HG03280 (cell line): Measurements from ENCODE around the gene RHBG.

ENCODE experiments used
- ATAC-seq: cut with Tn5 transposase; IDR thresholded peaks from one replicate; pipeline ENCODE4 v1.9.1; 2021; ENCODE audit warnings: mild to moderate bottlenecking, moderate library complexity; ENCODE audit not compliant: unreplicated experiment

The RHBG gene

DNA sequence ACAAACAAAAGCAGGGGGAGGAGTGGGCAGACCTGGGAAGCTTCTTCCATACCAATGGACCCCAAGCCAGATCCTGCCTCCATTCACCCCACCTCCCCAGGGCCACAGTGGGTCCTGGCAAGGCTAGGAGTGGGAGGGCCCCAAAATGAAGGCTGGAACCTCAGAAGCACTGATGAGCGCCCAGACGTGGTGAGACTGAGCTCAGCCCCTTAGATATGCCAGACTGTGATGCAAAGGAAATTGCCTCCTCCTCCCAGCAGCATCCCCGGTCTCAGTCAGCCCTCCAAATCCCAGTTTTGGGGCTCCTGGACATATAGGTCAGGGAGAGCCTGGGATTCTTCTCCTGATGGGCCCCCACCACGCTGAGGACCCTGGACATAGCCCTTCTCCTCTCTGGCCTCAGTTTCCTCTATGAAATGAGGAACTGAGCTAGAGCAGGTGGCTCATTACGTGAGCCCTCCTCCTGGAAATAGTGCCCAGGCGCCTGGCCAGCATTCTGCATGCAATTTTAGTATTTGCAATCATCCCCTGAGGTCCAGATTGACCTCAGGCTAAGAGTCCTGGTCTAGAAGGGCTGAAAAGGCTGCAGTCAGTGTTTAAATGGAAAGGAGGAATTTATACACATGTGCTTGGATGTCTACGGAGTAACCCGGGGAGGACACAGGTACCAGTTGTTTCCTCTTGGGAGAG, 33.5 kb downstream of the RHBG start:
- ATAC-seq: no peak

- no peak for ATAC-seq
Observed at GRCh38 chr1:156405670-156406069, 36.7 kb downstream of the RHBG start.

DNA sequence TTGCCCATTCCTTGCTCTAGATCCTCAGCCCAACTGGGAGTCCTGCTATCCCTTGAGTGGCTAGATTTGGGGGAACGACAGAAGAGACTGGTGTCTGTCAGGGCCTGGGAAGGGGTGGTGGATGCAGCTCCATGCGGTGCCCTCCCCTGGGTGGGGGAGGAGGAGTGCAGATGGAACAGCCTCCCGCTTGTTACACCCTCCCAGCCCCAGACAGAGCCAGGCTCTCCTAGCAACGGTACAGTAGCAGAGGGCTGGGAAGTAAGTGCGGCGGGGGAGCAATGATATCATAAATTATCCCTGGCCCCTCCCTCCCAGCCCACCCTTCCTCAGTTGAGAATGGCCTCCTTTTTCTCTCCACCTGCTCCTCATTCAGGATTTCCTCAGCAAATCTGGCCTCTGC, 37.2 kb downstream of the RHBG start:
- no peak for ATAC-seq

GRCh38 chr1:156407344-156407743, 38.3 kb downstream of the RHBG start:
- ATAC-seq: no peak

DNA sequence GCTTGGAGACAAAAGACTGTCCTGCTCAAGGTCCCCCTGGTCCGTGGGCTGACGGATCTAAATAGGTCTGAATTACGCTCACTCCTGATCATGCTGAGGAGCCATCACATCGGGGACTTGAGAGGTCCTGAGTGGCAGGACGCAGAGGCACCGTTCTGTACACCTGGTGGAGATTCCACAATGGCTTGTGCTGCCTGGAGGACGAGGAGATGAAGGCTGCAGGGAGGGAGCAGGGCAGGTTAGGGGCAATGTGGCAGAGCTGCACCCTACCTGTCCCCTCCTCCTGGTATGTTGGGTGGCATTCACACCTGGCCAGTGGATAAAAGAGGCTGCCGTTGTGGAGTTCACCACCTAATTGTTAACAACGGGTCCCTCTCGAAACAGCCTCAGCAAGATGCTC, 38.7 kb downstream of the RHBG start:
- ATAC-seq: no peak

DNA sequence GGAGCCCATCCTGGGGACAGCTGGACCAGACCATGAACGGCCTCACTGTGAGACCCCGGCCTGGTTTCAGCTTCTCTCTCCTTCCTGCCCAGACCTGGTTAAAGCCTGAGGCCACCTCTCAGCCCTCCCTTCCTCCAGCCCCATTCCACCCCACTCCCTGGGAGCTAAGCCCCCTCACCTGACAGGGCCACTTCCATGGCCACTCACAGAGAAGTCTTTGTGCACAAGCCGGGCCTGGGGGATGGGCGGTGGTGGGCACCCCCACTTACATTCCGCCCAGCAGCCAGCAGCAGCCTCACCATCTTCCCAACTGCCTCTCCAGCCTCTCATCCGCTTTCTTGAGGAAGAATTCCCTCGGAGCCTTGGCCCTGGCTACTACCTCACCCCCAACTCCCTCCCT, 40.4 kb downstream of the RHBG start:
- ATAC-seq: no peak

DNA sequence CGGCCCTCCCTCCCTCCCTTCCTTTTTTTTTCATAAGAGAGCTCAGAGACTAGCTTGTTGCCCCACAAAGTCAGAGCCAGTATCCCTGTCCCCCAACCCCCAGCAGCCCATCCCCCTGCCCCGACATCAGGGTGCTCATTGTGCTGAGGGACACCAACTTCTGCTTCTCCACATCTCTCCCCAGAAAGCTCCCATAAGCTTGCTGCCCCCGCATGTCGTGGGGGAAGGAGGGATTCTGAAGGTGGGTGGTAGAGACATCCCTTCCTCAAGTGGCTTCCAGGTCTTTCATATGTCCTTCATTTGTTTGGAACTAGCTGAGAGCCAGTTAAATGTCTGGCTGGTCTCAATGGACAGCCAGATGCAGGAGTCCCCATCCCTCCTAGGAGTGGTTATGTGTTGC, 41.2 kb downstream of the RHBG start:
- ATAC-seq: no peak

GRCh38 chr1:156410740-156411139, 41.7 kb downstream of the RHBG start:
- no peak for ATAC-seq

DNA sequence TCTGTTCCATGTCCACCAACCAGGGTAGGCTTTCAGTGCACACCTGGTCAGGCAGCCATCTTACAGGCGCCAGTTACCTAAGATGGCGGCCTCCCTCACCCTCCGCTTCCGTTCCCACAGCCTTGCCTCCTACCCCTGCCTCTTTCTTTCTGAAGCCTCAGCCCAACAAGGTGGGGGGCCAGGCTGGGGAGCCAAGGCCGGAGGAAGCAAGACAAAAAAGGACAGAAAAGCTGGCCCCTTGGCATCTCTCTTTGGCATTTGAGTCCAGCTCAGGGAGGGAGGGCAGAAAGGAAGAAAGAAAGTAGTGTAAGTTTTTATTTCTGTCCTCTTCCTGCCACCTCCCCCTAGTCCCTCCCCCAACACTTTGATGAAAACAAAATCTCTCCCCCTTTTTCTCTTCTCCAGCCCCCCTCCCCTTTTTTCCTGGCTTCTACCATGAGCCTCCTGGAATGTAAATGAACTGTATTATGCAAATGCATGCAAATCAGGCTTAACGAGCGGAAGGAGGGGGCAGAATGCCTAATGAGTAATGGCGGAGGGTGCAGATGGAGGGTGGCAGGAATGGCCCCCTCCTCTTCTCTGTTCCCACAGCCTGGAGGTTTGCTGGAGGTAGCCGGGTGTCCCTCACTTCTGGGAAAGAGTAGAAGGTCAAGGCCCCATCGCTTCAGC, 43.8 kb downstream of the RHBG start:
- no peak for ATAC-seq

- no peak for ATAC-seq
Observed at GRCh38 chr1:156413391-156414246, 44.6 kb downstream of the RHBG start.

DNA sequence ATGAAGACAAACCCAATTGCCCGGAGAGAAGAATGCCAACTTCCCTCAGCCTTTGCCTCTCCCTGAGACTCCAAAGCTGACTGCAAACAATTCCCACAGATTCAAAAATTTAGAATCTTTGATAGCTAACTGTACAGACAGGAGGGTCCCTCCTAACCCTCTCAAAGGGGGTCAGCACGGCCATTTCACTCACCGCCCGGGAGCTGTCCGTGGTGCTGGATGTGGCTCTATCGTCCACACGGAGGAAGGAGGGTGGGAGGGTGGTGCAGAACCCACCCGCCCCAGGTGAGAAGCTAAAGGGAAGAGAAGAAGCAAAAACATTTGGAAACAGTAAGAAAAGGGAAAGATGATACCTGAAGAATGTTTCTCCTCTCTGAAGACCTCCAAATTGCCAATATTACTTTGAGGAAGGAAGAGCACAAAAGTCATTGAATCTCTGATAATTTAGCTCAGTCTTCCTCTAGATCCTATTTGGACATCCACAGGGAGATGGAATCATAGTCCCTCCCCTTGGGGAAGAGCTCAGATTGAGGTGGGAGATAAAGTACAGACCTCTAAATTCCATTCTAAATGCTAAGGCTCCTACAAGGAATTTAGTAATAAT, 45.6 kb downstream of the RHBG start:
- ATAC-seq: no peak

- no peak for ATAC-seq
Observed at GRCh38 chr1:156416993-156417392, 48.0 kb downstream of the RHBG start.

- ATAC-seq: no peak
Observed at GRCh38 chr1:156417401-156418020, 48.5 kb downstream of the RHBG start.

DNA sequence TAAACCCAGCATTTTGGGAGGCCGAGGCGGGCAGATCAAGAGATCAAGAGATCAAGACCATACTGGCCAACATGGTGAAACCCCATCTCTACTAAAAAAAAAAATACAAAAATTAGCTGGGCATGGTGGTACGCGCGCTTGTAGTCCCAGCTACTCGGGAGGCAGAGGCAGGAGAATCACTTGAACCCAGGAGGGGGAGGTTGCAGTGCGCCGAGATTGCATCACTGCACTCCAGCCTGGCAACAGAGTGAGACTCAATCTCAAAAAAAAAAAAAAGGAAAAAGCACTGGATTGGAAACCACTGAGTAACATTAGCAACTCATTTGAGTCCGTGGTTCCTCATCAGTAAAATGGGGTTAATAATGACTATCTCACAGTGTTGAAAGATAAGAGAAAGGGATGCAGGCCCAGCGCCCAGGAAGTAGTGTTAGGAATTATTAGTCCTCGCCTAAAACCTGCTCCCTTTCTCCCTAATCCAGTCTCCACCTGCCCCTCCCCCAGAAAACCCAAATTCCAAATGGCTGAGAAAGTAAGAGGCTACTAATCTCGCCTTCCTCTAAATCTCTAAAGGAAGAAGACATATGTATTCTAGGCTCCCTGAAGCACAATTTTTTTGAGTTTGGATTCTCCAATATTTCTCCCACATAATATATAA, 49.5 kb downstream of the RHBG start:
- no peak for ATAC-seq

DNA sequence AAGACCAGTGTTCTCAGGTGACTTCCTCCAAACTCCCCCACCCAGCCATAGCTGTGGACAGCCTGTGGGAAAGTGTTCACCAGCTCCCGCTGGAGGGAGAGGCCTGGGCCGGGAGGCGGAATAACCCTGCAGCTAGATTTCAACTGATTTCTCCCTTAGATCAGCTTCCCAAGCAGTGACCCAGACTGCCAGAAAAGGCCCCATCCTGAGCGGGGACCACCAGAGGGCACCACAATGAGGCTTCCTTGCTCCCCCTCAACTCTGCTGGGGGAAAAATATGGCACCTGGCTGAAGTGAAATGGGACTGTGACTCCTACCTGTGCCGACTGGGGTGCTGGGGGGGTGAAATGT, 50.8 kb downstream of the RHBG start:
- ATAC-seq: no peak

DNA sequence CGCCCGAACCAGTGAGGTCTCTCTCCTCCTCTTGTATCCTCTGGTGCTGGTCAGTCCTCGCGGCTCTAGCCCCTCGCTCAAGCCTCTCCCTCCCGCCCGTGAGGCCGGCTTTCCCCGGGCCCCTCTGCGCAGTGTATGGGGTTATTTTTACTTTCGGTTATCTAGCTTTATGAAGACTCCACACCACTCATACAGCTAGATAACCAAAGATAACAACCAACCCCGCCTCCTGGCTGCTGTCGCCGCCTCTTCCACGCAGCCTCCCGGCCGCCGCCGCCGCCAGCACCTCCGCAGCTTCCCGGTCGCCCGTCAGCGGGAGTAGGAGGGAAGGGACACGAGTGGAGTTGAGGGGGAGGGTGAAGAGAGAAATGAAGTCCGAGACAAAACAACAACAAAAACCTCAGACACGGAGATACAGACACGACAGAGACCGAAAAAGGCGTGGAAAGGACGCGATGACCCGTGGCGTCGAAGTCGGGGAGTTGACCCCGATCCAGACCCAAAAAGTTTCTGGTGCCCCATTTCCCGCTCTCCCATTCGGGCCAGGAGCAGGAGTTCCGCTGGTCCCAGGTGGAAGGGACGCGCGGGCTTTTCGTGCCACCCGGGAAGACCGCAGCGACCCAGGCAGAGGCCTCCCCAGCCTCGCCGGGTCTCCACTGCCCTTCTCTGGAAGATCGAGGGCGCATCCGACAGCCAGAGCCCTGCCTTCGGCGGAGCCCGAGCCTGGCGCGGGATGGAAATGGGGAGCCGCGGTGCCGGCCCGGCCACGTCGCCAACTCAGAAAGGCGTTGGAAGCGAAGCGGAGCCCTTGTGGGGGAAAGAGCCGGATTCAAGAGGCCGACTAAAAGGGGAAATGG, 51.4 kb downstream of the RHBG start:
- ATAC-seq: no peak

GRCh38 chr1:156421062-156421938, 52.3 kb downstream of the RHBG start:
- ATAC-seq: peak; percentile 89

GRCh38 chr1:156421939-156422601, 53.1 kb downstream of the RHBG start:
- ATAC-seq: no peak
